ENCODE results near the gene OLFML2B. TPM values are rescaled to one million over a fixed set of nuclear protein-coding genes. Genes with fewer than 3 reads are reported as not detected.

Gene OLFML2B
- total and polyA plus RNA-seq, 2 experiments from 2014 or later = 0.36 to 1.9 TPM

- no peak for DNase-seq (ENCODE audit: low read depth in 1 of 2, low spot score in 1 of 2)
- H3K27ac ChIP-seq = no peak overlapping the region
- TF ChIP-seq, protein P1, sequence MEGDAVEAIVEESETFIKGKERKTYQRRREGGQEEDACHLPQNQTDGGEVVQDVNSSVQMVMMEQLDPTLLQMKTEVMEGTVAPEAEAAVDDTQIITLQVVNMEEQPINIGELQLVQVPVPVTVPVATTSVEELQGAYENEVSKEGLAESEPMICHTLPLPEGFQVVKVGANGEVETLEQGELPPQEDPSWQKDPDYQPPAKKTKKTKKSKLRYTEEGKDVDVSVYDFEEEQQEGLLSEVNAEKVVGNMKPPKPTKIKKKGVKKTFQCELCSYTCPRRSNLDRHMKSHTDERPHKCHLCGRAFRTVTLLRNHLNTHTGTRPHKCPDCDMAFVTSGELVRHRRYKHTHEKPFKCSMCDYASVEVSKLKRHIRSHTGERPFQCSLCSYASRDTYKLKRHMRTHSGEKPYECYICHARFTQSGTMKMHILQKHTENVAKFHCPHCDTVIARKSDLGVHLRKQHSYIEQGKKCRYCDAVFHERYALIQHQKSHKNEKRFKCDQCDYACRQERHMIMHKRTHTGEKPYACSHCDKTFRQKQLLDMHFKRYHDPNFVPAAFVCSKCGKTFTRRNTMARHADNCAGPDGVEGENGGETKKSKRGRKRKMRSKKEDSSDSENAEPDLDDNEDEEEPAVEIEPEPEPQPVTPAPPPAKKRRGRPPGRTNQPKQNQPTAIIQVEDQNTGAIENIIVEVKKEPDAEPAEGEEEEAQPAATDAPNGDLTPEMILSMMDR (IDR thresholded peaks at IDR 0.05; ENCODE audit: low read depth, low read length) = no peak
- no peaks in the 10 kb centered on the region for H3K27me3 ChIP-seq
- H3K36me3 ChIP-seq = no peaks in the 10 kb centered on the region
- H3K9me3 ChIP-seq (ENCODE audit: low read depth) = no peaks in the 10 kb centered on the region
- H3K4me3 ChIP-seq = no peak overlapping the region
- H3K4me1 ChIP-seq (ENCODE audit: low read depth) = no peaks in the 10 kb centered on the region
Measured at GRCh38 chr1:162000053-162000420, 23.6 kb downstream of the OLFML2B start.

DNA sequence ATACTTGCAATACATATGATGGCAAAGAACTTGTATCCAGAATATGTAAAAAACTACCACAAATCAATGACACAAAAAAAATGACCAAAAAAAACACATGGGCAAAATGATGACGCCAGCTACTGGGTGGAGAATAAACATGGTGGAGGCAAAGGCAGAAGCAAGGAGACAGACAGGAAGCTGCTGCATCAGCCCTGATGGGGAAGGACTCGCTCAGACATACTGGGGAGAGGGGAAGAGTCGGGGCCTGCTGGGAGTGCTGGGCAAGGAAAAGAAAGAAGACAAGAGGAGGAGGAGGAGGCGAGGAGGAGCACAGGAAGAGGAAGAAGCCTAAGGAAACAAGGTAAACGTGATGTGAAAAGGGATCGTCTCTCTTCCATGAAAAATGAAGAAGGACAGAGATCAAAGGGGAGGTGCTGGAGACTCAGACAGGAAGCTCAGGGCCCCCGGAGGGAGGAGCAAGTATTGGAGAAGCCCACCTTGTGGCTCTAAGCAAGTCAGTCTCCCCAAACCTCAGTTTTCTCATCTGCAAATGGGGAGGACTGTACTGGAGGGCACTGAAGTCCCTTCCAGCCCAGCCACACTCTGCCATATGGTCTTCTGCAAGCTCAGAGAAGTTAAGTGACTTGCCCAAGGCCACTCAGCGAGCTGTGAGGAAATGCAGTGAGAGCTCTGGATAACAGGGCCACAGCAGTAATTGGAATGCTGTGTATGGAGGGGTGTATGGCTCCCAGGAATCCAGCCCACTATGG, 24.2 kb downstream of the OLFML2B start:
- no peaks in the 10 kb centered on the region for H3K27me3 ChIP-seq

DNA sequence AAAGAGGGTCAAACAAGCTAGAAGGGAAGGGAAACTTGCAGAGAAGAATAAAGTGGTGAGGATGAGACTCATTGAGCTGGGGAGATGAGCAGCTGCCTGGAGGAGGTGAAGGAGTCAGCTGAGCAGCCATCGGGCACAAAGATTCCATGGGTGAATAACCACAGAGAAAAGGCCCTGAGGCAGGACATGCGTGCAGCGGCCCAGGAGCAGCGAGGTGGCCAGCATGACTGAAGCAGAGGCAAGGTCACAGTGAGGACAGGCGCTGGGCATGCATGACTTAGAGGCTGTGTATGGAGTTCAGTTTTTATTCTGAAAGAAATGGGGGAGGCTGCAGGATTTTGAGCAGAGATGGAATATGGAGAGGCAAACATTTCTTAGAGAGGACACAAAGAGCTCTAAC, 24.9 kb downstream of the OLFML2B start:
- Histone ChIP-seq H3K4me1 (ENCODE audit: low read depth) (no peaks in the 10 kb centered on the region), H3K9me3 (ENCODE audit: low read depth) (no peaks in the 10 kb centered on the region), H3K27me3 (no peaks in the 10 kb centered on the region), H3K4me3 (no peak overlapping the region), H3K27ac (no peak overlapping the region), H3K36me3 (no peaks in the 10 kb centered on the region)
- TF ChIP-seq, protein P1 (IDR thresholded peaks at IDR 0.05; ENCODE audit: low read depth, low read length) = no peak
- no peak for DNase-seq (ENCODE audit: low read depth in 1 of 2, low spot score in 1 of 2)

More for the DNA sequence above, 24.2 kb downstream of the OLFML2B start:
- H3K27ac ChIP-seq = no peak overlapping the region
- H3K36me3 ChIP-seq = no peaks in the 10 kb centered on the region
- TF ChIP-seq, protein P1 (IDR thresholded peaks at IDR 0.05; ENCODE audit: low read depth, low read length) = no peak
- no peak overlapping the region for H3K4me3 ChIP-seq
- no peaks in the 10 kb centered on the region for H3K4me1 ChIP-seq (ENCODE audit: low read depth)
- no peak for DNase-seq (ENCODE audit: low read depth in 1 of 2, low spot score in 1 of 2)
- no peaks in the 10 kb centered on the region for H3K9me3 ChIP-seq (ENCODE audit: low read depth)

DNA sequence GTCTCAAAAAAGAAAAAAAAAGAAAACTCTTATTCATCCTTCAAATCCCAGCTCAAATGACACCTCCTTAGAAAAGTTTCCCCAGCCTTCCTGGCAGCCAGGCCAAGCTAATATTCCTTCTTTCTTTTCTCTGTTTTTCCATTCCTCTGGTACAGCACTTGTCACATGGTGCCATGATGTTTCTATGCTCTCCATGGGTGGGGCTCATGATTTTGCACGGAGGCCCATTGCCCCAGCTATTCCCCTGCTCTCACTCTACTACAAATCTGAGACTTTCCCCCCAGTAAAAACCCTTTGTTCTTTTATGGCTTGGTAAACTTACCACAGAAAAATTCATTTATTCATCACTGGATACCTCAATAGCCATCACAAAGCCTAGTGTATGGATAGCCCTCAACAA, 26.5 kb downstream of the OLFML2B start:
- H3K36me3 ChIP-seq = no peaks in the 10 kb centered on the region
- no peaks in the 10 kb centered on the region for H3K9me3 ChIP-seq (ENCODE audit: low read depth)
- no peaks in the 10 kb centered on the region for H3K27me3 ChIP-seq
- TF ChIP-seq, protein P1 (IDR thresholded peaks at IDR 0.05; ENCODE audit: low read depth, low read length) = no peak
- H3K27ac ChIP-seq = no peak overlapping the region
- no peak for DNase-seq (ENCODE audit: low read depth in 1 of 2, low spot score in 1 of 2)
- H3K4me3 ChIP-seq = no peak overlapping the region
- H3K4me1 ChIP-seq (ENCODE audit: low read depth) = no peaks in the 10 kb centered on the region

GRCh38 chr1:161994175-161994668, 29.4 kb downstream of the OLFML2B start:
- no peaks in the 10 kb centered on the region for H3K9me3 ChIP-seq (ENCODE audit: low read depth)
- TF ChIP-seq, protein P1 (IDR thresholded peaks at IDR 0.05; ENCODE audit: low read depth, low read length) = no peak
- no peaks in the 10 kb centered on the region for H3K4me1 ChIP-seq (ENCODE audit: low read depth)
- H3K36me3 ChIP-seq = no peaks in the 10 kb centered on the region
- peak; percentile 14 to 73 for DNase-seq (ENCODE audit: low read depth in 1 of 2, low spot score in 1 of 2)
- no peaks in the 10 kb centered on the region for H3K27me3 ChIP-seq
- no peak overlapping the region for H3K27ac ChIP-seq
- H3K4me3 ChIP-seq = no peak overlapping the region
